Central memory CD4-positive, alpha-beta T cell (primary cell): ENCODE measurements around the gene SVBP.

Experiments
- DNase-seq: peaks from one replicate; pipeline ENCODE4 v3.0.0; 2022

Gene SVBP

GRCh38 chr1:42759114-42759513, 58.1 kb downstream of the SVBP start:
- DNase-seq, result no peak

- no peak for DNase-seq
Observed at GRCh38 chr1:42758641-42759040, 58.6 kb downstream of the SVBP start.

- DNase-seq, result no peak
Observed at GRCh38 chr1:42757892-42758275, 59.3 kb downstream of the SVBP start.
